GM12865 (cell line): ENCODE results near the gene SDK2.
A peak's percentile ranks its signal among the peaks of the same experiment; 100 is the strongest.

Experiments
- DNase-seq: peaks from one replicate; pipeline ENCODE4 v3.0.0; 2010; ENCODE audit warnings: low read depth
- H3K4me3 ChIP-seq: 2 replicates; pipeline ENCODE4 v1.5.1; 2011; ENCODE audit warnings: mild to moderate bottlenecking, low read depth, low read length, control low read depth
- TF ChIP-seq, protein P1 (sequence below): IDR thresholded peaks from 2 replicates; pipeline ENCODE4 v1.5.1; 2011; ENCODE audit warnings: low read length, control low read depth, low read depth, inconsistent platforms; ENCODE audit not compliant: insufficient read depth; ENCODE audit errors: missing control alignments

The SDK2 gene

DNA sequence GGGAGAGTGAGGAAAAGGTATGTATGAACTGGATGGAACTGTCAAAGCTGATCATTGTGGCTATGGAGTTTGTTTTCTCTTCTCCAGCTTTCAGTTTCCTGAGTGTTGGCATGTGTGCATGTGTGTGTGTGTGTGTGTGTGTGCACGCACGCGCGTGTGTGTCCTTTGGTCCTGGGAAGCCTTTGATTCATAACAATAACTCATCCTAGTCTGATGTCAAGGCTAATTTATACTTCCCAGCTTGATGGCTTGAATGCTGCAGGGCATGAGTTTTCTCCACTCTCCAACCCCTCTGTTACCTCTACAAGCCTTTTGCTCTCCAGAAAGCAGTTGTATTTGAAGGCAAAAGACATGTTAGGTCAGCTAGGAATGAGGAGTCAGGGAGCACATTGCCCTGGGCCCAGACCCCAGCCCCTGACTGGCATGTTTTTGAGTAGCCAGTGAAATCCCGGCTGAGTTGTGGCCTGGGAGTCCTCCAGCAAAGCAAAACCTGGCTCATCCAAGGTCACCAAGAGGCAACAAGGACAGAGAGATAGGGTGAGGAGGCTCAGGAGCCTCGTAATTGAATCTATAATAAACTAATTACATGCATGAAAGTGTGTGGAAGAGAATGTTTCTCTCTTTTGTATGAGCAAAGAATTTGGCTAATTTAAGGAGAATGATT, 323.5 kb downstream of the SDK2 start:
- no peak overlapping the region for H3K4me3 ChIP-seq
- no peak for DNase-seq
- TF ChIP-seq, protein P1, sequence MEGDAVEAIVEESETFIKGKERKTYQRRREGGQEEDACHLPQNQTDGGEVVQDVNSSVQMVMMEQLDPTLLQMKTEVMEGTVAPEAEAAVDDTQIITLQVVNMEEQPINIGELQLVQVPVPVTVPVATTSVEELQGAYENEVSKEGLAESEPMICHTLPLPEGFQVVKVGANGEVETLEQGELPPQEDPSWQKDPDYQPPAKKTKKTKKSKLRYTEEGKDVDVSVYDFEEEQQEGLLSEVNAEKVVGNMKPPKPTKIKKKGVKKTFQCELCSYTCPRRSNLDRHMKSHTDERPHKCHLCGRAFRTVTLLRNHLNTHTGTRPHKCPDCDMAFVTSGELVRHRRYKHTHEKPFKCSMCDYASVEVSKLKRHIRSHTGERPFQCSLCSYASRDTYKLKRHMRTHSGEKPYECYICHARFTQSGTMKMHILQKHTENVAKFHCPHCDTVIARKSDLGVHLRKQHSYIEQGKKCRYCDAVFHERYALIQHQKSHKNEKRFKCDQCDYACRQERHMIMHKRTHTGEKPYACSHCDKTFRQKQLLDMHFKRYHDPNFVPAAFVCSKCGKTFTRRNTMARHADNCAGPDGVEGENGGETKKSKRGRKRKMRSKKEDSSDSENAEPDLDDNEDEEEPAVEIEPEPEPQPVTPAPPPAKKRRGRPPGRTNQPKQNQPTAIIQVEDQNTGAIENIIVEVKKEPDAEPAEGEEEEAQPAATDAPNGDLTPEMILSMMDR: no peak

DNA sequence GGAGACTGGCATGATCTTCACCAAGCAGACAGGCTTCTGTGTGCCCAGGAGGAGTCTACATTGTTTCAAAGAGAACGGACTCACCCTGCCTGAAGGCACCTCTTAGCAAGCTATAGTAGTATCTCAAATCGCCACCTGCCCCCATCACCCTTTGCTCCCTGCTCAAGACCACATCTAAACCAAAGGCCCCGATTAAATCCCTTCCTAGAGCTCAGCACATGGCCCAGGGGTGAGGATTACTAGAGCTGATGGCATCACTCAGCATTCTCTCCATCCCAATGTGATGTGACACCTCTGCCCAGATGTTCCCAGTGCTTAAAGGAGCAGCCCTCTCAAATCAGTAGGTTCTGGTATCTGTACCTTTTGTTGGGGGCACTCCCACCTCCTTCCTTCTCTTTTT, 324.5 kb downstream of the SDK2 start:
- no peak for DNase-seq
- no peak overlapping the region for H3K4me3 ChIP-seq
- TF ChIP-seq, protein P1: no peak

DNA sequence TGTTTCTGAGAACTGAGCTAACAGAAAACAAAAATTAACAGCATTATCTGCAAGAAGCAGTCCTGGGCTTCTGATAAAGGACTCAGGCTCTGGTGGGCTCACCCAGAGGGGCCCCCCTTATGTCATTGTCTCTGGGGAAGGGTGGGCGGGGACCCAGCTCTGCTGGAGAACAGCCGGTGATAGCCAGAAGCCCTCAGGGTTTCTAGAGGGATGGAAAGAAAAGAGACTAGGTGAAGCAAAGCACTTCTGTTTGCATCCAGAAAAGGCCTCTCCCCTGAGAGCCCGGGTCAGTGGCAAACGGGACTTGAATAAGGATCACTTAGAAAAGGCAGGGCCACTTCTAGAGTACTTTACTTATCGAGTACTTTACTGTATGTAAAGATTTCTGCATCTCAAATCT, 325.4 kb downstream of the SDK2 start:
- no peak overlapping the region for H3K4me3 ChIP-seq
- TF ChIP-seq, protein P1: no peak
- DNase-seq: no peak

DNA sequence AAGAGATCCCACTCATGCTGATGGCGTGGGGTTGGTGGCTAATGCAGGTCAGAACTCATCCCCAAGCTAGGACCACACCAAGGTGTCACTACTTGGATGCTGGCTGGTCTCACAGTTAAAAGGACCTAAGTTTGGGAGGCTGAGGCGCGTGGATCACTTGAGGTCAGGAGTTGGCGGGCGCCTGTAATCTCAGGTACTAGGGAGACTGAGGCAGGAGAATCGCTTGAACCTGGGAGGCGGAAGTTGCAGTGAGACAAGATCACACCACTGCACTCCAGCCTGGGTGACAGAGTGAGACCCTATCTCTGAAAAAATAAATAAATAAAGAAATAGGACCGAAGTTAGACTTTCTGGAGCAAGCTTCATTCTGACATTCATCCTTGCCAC, 325.8 kb downstream of the SDK2 start:
- no peak for DNase-seq
- H3K4me3 ChIP-seq: no peak overlapping the region
- TF ChIP-seq, protein P1: no peak

DNA sequence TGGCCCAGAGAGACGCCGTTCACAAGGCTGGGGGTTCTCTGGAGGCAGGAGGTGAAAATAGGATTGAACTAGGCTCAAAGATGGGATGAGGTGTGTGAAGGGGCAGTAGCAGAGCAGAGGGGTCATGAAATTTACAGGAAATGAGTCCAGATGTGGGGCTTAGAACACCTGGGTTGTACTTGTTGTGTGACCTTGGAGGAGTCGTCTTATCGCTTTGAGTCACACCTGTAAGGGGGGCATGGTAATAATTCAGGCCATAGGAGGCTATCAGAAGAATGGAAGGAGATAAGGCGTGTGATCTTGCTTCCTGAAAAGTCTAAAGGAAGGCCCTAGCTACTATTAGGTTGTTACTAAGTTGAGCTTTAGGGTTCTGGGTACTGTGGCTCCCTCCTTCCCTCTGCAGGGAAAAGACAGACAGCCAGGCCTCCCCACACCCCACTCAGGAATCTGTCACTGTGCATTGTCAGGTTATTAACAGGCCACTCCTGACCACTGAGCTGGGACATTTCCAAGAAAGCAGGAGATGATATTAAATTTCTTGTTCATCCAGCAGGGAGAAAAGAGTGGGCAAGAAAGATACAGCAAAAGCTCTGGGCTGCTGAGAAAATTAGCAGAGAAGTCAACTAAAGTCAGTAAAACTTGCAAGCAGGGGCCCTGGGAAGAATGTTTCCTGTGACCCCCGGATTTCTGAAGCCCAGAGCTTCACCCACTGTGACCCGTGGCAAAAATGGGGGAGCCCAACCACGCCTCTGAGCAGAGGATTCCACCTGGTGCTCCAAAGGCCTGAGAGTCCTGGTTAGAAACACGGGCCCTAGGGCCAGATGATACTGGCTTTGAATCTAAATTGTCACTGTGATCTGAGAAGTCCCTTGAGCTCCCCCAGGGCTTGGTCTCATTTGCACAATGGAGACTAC, 326.5 kb downstream of the SDK2 start:
- no peak overlapping the region for H3K4me3 ChIP-seq
- peak; percentile 39 for DNase-seq
- TF ChIP-seq, protein P1: no peak

DNA sequence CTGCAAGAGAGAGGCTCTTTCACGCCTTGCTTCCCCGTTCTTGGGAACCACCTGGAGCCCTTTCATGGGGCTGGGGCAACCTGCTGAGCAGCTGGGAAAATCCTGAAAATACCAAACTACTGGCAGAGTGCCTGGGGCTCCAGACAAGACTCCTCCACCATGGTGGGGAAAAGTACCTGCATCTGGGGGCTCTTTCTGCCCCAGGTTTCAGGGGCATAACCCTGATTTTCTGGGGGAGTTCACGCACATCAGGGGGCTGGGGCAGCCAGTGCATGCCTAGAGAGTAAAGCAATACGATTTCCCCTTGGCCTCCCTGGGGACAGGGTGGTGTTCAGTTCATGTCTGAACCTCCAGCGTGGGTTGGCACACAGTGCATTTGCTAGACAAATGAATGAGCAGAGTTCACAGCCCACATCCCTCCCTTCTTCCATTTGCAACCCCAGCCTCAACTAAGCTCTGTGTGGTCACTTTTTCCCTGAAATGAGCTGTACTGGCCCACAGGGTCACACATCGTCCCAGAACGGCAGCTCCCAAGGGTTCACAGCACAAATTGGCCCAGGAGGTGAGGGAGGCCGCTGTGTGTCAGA, 327.2 kb downstream of the SDK2 start:
- no peak overlapping the region for H3K4me3 ChIP-seq
- DNase-seq: peak; percentile 76
- TF ChIP-seq, protein P1: no peak
